Activated B cell treated with CpG ODN at 0.5 μM for 24 hours (primary cell): ENCODE measurements around the gene NGEF. TPM values are rescaled to one million over a fixed set of nuclear protein-coding genes. Genes with fewer than 3 reads are reported as not detected.

Experiments
- ATAC-seq: fragments of 200-7000 bp; cut with Tn5 transposase; one replicate; pipeline ENCODE4 v1.10.0; 2021; ENCODE audit warnings: low read depth, mild to moderate bottlenecking, moderate library complexity
- CTCF ChIA-PET: fragments of 350-600 bp; sonication (Branson Sonifier 250); formaldehyde crosslinking; loops from one replicate; lab custom pipeline; 2021; ENCODE audit warnings: antibody characterized with exemption; lab: Charles Lee
- POLR2A ChIA-PET: fragments of 350-600 bp; sonication (Branson Sonifier 250); formaldehyde crosslinking; loops from one replicate; lab custom pipeline; 2021; ENCODE audit warnings: antibody characterized with exemption; lab: Charles Lee
- DNase-seq: peaks from one replicate; pipeline ENCODE4 v3.0.0; 2022
- H3K27ac Mint-ChIP-seq: one replicate; pipeline ENCODE4 v1.8.0; 2020; ENCODE audit warnings: mixed read lengths
- H3K27me3 Mint-ChIP-seq: one replicate; pipeline ENCODE4 v1.8.0; 2021; ENCODE audit warnings: mixed read lengths
- H3K36me3 Mint-ChIP-seq: one replicate; pipeline ENCODE4 v1.8.0; 2021; ENCODE audit warnings: low read depth, mixed read lengths
- H3K4me1 Mint-ChIP-seq: one replicate; pipeline ENCODE4 v1.8.0; 2021; ENCODE audit warnings: mixed read lengths
- H3K4me3 Mint-ChIP-seq: one replicate; pipeline ENCODE4 v1.8.0; 2020; ENCODE audit warnings: mild to moderate bottlenecking, mixed read lengths
- H3K9me3 Mint-ChIP-seq: one replicate; pipeline ENCODE4 v1.8.0; 2020; ENCODE audit warnings: mixed read lengths
- intact Hi-C: fragments of 100-400 bp; cut with micrococcal nuclease; formaldehyde crosslinking; loops from one replicate; pipeline ENCODE4 v1.15.1; 2024
- total RNA-seq: library from RNA; stranded (reverse); gene quantifications from 2 replicates; pipeline ENCODE4 v1.2.3, GENCODE V29; 2022
- TF ChIP-seq, protein P1 (sequence below): fragments of 200-600 bp; IDR thresholded peaks from one replicate; pipeline ENCODE4 v1.8.0; 2022; ENCODE audit warnings: antibody characterized with exemption, mild to moderate bottlenecking

Gene NGEF
- total RNA-seq, 1 donor from 2014 or later: not detected

DNA sequence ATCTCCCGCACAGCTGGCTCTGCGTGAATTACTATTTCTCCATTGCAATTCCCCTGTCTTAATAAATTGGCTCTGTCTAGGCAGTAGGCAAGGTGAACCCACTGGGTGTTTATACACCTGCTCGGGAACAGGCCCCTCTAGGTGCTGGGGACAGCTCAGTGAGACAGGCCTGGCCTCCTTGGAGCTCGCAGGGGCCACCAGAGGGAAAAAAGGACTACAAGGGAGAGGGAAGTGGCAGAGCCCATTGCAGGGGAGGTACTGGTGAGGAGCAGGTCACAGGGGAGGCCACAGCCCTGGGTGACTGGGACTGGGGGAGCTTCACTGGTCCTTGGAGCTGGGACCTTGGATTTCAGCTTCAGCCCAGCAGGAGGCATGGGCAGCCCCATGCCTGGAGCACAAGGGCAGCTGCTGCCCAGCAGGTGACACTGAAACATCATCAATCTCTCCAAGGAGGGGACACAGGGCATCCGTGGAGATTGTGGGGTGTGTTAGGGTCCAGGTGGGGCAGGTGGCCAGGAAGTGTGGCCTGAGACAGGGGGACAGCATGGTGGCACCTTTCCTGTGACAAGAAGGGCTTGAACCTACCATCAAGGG, 31.2 kb downstream of the NGEF start:
- H3K27ac Mint-ChIP-seq: no peak overlapping the region
- CTCF ChIA-PET: no interaction called here
- no peak for ATAC-seq

GRCh38 chr2:232981356-232981755, 31.7 kb downstream of the NGEF start:
- Mint-ChIP-seq H3K4me3 (no peak overlapping the region), H3K27ac (no peak overlapping the region), H3K4me1 (no peaks in the 10 kb centered on the region), H3K9me3 (peaks cover 3% of the 10 kb centered on the region), H3K27me3 (peaks cover 31% of the 10 kb centered on the region), H3K36me3 (no peaks in the 10 kb centered on the region)
- CTCF ChIA-PET: no interaction called here
- TF ChIP-seq, protein P1, sequence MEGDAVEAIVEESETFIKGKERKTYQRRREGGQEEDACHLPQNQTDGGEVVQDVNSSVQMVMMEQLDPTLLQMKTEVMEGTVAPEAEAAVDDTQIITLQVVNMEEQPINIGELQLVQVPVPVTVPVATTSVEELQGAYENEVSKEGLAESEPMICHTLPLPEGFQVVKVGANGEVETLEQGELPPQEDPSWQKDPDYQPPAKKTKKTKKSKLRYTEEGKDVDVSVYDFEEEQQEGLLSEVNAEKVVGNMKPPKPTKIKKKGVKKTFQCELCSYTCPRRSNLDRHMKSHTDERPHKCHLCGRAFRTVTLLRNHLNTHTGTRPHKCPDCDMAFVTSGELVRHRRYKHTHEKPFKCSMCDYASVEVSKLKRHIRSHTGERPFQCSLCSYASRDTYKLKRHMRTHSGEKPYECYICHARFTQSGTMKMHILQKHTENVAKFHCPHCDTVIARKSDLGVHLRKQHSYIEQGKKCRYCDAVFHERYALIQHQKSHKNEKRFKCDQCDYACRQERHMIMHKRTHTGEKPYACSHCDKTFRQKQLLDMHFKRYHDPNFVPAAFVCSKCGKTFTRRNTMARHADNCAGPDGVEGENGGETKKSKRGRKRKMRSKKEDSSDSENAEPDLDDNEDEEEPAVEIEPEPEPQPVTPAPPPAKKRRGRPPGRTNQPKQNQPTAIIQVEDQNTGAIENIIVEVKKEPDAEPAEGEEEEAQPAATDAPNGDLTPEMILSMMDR: no peak
- POLR2A ChIA-PET: interaction anchor here (0.6 kb wide), 1 partner anchor 455 kb away, joined by 8 read pairs; the partner anchor contains the start of gene CHRND
- intact Hi-C loops: no loop called here
- ATAC-seq: no peak
- no peak for DNase-seq

More for the DNA sequence above, 31.2 kb downstream of the NGEF start:
- intact Hi-C loops: no loop called here
- peaks cover 30% of the 10 kb centered on the region for H3K27me3 Mint-ChIP-seq
- DNase-seq: no peak
- POLR2A ChIA-PET: no interaction called here
- peaks cover 3% of the 10 kb centered on the region for H3K9me3 Mint-ChIP-seq
- no peaks in the 10 kb centered on the region for H3K4me1 Mint-ChIP-seq
- H3K4me3 Mint-ChIP-seq: no peak overlapping the region
- no peaks in the 10 kb centered on the region for H3K36me3 Mint-ChIP-seq
- TF ChIP-seq, protein P1: no peak

DNA sequence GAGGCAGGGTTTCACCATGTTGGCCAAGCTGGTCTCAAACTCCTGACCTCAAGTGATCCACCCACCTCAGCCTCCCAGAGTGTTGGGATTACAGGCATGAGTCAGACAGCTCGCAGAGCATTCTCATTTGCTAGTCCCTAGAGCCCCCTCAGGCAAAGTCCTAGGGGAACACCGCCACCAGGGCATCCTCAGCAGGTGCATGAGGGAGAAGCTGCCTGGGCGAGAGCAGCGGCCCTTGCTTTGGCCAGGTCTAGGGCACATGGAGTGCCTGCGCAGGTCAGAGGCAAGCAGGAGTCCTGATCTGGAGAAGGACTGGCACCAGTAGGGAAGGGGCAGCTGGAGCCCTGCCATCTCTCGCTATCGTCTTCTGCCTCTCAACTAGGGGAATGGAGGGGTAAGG, 32.4 kb downstream of the NGEF start:
- H3K27me3 Mint-ChIP-seq: peaks cover 31% of the 10 kb centered on the region
- DNase-seq (no peak), ATAC-seq (no peak)
- no peaks in the 10 kb centered on the region for H3K4me1 Mint-ChIP-seq
- H3K27ac Mint-ChIP-seq: no peak overlapping the region
- no peaks in the 10 kb centered on the region for H3K36me3 Mint-ChIP-seq
- H3K9me3 Mint-ChIP-seq: no peaks in the 10 kb centered on the region
- ChIA-PET CTCF (no interaction called here), POLR2A (interaction anchor here (0.6 to 0.7 kb wide), 2 partner anchors 33 to 455 kb away, joined by 4 to 8 read pairs; partner anchors contain the start of genes CHRND and NGEF)
- intact Hi-C loops: no loop called here
- TF ChIP-seq, protein P1: no peak
- H3K4me3 Mint-ChIP-seq: no peak overlapping the region

- no peaks in the 10 kb centered on the region for H3K36me3 Mint-ChIP-seq
- H3K27me3 Mint-ChIP-seq: peaks cover 31% of the 10 kb centered on the region
- POLR2A ChIA-PET: interaction anchor here (0.7 kb wide), 1 partner anchor 33 kb away, joined by 4 read pairs; the partner anchor contains the start of gene NGEF
- no peak overlapping the region for H3K27ac Mint-ChIP-seq
- H3K9me3 Mint-ChIP-seq: no peaks in the 10 kb centered on the region
- no peak overlapping the region for H3K4me3 Mint-ChIP-seq
- ATAC-seq (no peak), DNase-seq (no peak)
- TF ChIP-seq, protein P1: no peak
- CTCF ChIA-PET: no interaction called here
- intact Hi-C loops: no loop called here
- H3K4me1 Mint-ChIP-seq: no peaks in the 10 kb centered on the region
These were observed 33.1 kb downstream of the NGEF start for GRCh38 chr2:232979871-232980461.

- Mint-ChIP-seq H3K36me3 (no peaks in the 10 kb centered on the region), H3K9me3 (no peaks in the 10 kb centered on the region), H3K27ac (no peak overlapping the region), H3K4me1 (no peaks in the 10 kb centered on the region), H3K4me3 (no peak overlapping the region), H3K27me3 (peaks cover 17% of the 10 kb centered on the region)
- ChIA-PET CTCF (no interaction called here), POLR2A (no interaction called here)
- DNase-seq: no peak
- TF ChIP-seq, protein P1: no peak
- intact Hi-C loops: no loop called here
- no peak for ATAC-seq
These were observed 35.6 kb downstream of the NGEF start for GRCh38 chr2:232977438-232977971.
